H1 (cell line): ENCODE results near the gene IGLL5. TPM values are rescaled to one million over a fixed set of nuclear protein-coding genes. Genes with fewer than 3 reads are reported as not detected.
A peak's percentile ranks its signal among the peaks of the same experiment; 100 is the strongest.

Source experiments
- CTCF ChIA-PET: fragments of 300-600 bp; sonication (Branson Sonifier 250); formaldehyde crosslinking; loops from one replicate; lab custom pipeline; 2021; ENCODE audit not compliant: partially characterized antibody; lab: Charles Lee
- POLR2A ChIA-PET: fragments of 300-600 bp; sonication (Branson Sonifier 250); formaldehyde crosslinking; loops from one replicate; lab custom pipeline; 2021; ENCODE audit warnings: inconsistent platforms; ENCODE audit not compliant: partially characterized antibody; lab: Charles Lee
- DNase-seq, 2 experiments: peaks; one replicate each; pipeline versions ENCODE4 v3.0.0 to v3.0.0-alpha.2; 2010 to 2022; ENCODE audit warnings: low spot score in 2 of 2, low read depth in 1 of 2, mixed read lengths in 1 of 2
- FAIRE-seq: peaks from 2 replicates; lab custom pipeline; 2011; peaks lifted over from hg19 to GRCh38; lab: Jason Lieb, UNC
- H2AFZ ChIP-seq: 2 replicates; pipeline ENCODE4 v1.8.1; 2012; ENCODE audit warnings: low read length, inconsistent platforms
- H2AK5ac ChIP-seq: 2 replicates; pipeline ENCODE4 v1.6.1; 2013; ENCODE audit warnings: low read depth, low read length
- H2BK120ac ChIP-seq: replicated peaks from 2 replicates; pipeline ENCODE3; 2013; ENCODE audit warnings: low read depth, low read length, inconsistent platforms
- H2BK12ac ChIP-seq: 2 replicates; pipeline ENCODE4 v1.6.1; 2013; ENCODE audit warnings: low read depth, low read length
- H2BK15ac ChIP-seq: 2 replicates; pipeline ENCODE4 v1.6.1; 2013; ENCODE audit warnings: low read length
- H2BK20ac ChIP-seq: 2 replicates; pipeline ENCODE4 v1.6.1; 2013; ENCODE audit warnings: low read length
- H2BK5ac ChIP-seq: 2 replicates; pipeline ENCODE4 v1.6.1; 2013; ENCODE audit warnings: low read depth, low read length
- H3K14ac ChIP-seq: 2 replicates; pipeline ENCODE4 v1.6.1; 2013; ENCODE audit warnings: inconsistent platforms; ENCODE audit not compliant: insufficient read length
- H3K18ac ChIP-seq: 2 replicates; pipeline ENCODE4 v1.6.1; 2013; ENCODE audit warnings: low read length; ENCODE audit errors: extremely low read depth
- H3K23ac ChIP-seq: 2 replicates; pipeline ENCODE4 v1.6.1; 2013; ENCODE audit warnings: inconsistent platforms; ENCODE audit not compliant: insufficient read length
- H3K23me2 ChIP-seq: 2 replicates; pipeline ENCODE4 v1.6.1; 2013; ENCODE audit warnings: low read depth, low read length
- H3K27ac ChIP-seq: 2 replicates; pipeline ENCODE4 v1.6.1; 2011; ENCODE audit warnings: low read depth, low read length, inconsistent platforms
- H3K27me3 ChIP-seq, 4 experiments: replicated peaks in 1 of 4; 1 replicate in 1 of 4; 2 replicates in 3 of 4; pipeline versions ENCODE4 v1.6.1 to v1.8.1; 2011 to 2013; ENCODE audit warnings: low read length in 3 of 4, mild to moderate bottlenecking in 3 of 4, inconsistent platforms in 2 of 4, mixed read lengths in 2 of 4, moderate library complexity in 1 of 4; ENCODE audit not compliant: control insufficient read depth in 3 of 4, insufficient read depth in 3 of 4; ENCODE audit errors: extremely low read depth in 1 of 4
- H3K36me3 ChIP-seq, 4 experiments: 2 replicates each; pipeline versions ENCODE4 v1.6.1 to v1.8.1; 2011 to 2013; ENCODE audit warnings: mild to moderate bottlenecking in 4 of 4, low read length in 3 of 4, moderate library complexity in 2 of 4, control low read depth in 1 of 4, inconsistent platforms in 1 of 4; ENCODE audit not compliant: insufficient read depth in 4 of 4, control insufficient read depth in 2 of 4
- H3K4ac ChIP-seq: replicated peaks from 2 replicates; pipeline ENCODE3; 2013; ENCODE audit warnings: low read length, low read depth, mixed read lengths, inconsistent platforms; ENCODE audit not compliant: insufficient read length
- H3K4me1 ChIP-seq, 4 experiments: replicated peaks in 1 of 4; 1 replicate in 1 of 4; 2 replicates in 3 of 4; pipeline versions ENCODE4 v1.6.1 to v1.8.1; 2011 to 2013; ENCODE audit warnings: low read length in 3 of 4, inconsistent platforms in 2 of 4, mixed read lengths in 1 of 4; ENCODE audit not compliant: insufficient read depth in 4 of 4, control insufficient read depth in 3 of 4
- H3K4me2 ChIP-seq, 2 experiments: 2 replicates each; pipeline versions ENCODE4 v1.6.1 to v1.8.1; 2011 to 2013; ENCODE audit warnings: low read depth in 2 of 2, low read length in 2 of 2, control low read depth in 1 of 2, inconsistent platforms in 1 of 2, mild to moderate bottlenecking in 1 of 2; ENCODE audit not compliant: insufficient read depth in 1 of 2
- H3K4me3 ChIP-seq, 4 experiments: fragments of 200-600, 300-600 bp in 1 of 4; sonication (generic), shearing (Covaris generic), sonication (Bioruptor Twin) in 1 of 4; 2 replicates each; pipeline versions ENCODE4 v1.5.1 to v1.8.1; 2011 to 2016; ENCODE audit warnings: low read length in 4 of 4, low read depth in 3 of 4, control low read depth in 2 of 4, inconsistent platforms in 2 of 4, mild to moderate bottlenecking in 2 of 4, mixed read lengths in 1 of 4, moderate library complexity in 1 of 4; ENCODE audit not compliant: insufficient read depth in 2 of 4; ENCODE audit errors: extremely low read depth in 1 of 4
- H3K56ac ChIP-seq: replicated peaks from 2 replicates; pipeline ENCODE3; 2013; ENCODE audit warnings: low read depth, mild to moderate bottlenecking, mixed read lengths, low read length, inconsistent platforms; ENCODE audit not compliant: insufficient read length
- H3K79me1 ChIP-seq: 2 replicates; pipeline ENCODE4 v1.6.1; 2013; ENCODE audit warnings: low read depth, low read length, control low read depth
- H3K79me2 ChIP-seq, 2 experiments: 2 replicates each; pipeline versions ENCODE4 v1.6.1 to v1.8.1; 2012 to 2013; ENCODE audit warnings: low read length in 2 of 2, mild to moderate bottlenecking in 2 of 2, inconsistent platforms in 1 of 2; ENCODE audit not compliant: insufficient read depth in 2 of 2, control insufficient read depth in 1 of 2
- H3K9ac ChIP-seq, 4 experiments: replicated peaks in 1 of 4; 1 replicate in 1 of 4; 2 replicates in 3 of 4; pipeline versions ENCODE4 v1.6.1 to v1.8.1; 2011 to 2013; ENCODE audit warnings: low read depth in 3 of 4, low read length in 3 of 4, control low read depth in 2 of 4, mild to moderate bottlenecking in 2 of 4, moderate library complexity in 2 of 4, inconsistent platforms in 1 of 4; ENCODE audit errors: extremely low read depth in 1 of 4
- H3K9me3 ChIP-seq, 2 experiments: 2 replicates each; pipeline versions ENCODE4 v1.6.1 to v1.8.1; 2012 to 2013; ENCODE audit warnings: mild to moderate bottlenecking in 2 of 2, moderate library complexity in 2 of 2, control low read depth in 1 of 2, inconsistent platforms in 1 of 2, low read depth in 1 of 2, low read length in 1 of 2, mixed read lengths in 1 of 2; ENCODE audit not compliant: insufficient read depth in 2 of 2
- H4K20me1 ChIP-seq, 2 experiments: replicated peaks in 1 of 2; 2 replicates each; pipeline versions ENCODE3 to v1.8.1; 2011 to 2013; ENCODE audit warnings: inconsistent platforms in 2 of 2, low read length in 2 of 2, mild to moderate bottlenecking in 1 of 2; ENCODE audit not compliant: insufficient read depth in 2 of 2, control insufficient read depth in 1 of 2
- H4K5ac ChIP-seq: 2 replicates; pipeline ENCODE4 v1.6.1; 2013; ENCODE audit warnings: low read length, low read depth, mixed read lengths, inconsistent platforms; ENCODE audit not compliant: insufficient read length
- H4K8ac ChIP-seq: 2 replicates; pipeline ENCODE4 v1.8.0; 2013; ENCODE audit warnings: mild to moderate bottlenecking, moderate library complexity, low read length, inconsistent platforms; ENCODE audit not compliant: insufficient read depth; ENCODE audit errors: extremely low read depth
- H4K91ac ChIP-seq: replicated peaks from 2 replicates; pipeline ENCODE3; 2013; ENCODE audit warnings: low read length, mixed read lengths, inconsistent platforms; ENCODE audit not compliant: insufficient read length
- RAD21 ChIP-seq, 2 experiments: IDR thresholded peaks in 1 of 2; conservative IDR thresholded peaks in 1 of 2; 2 replicates each; pipeline ENCODE4 v1.6.1; 2011; ENCODE audit warnings: low read depth in 2 of 2, low read length in 2 of 2, improper control_type of control experiment in 1 of 2, inconsistent platforms in 1 of 2, mild to moderate bottlenecking in 1 of 2, moderate library complexity in 1 of 2
- TCF12 ChIP-seq: IDR thresholded peaks from 2 replicates; pipeline ENCODE4 v1.6.1; 2011; ENCODE audit warnings: low read depth, mild to moderate bottlenecking, low read length
- WGBS, 2 experiments: shearing (Covaris generic) in 1 of 2; methylation state at CpG; one replicate each; pipeline versions ENCODE4 v1.1.6 to v1.1.7; 2013 to 2015; ENCODE audit warnings: low lambda C conversion rate in 2 of 2, mixed read lengths in 2 of 2, inconsistent platforms in 1 of 2, low coverage in 1 of 2, missing lambda C conversion rate in 1 of 2; ENCODE audit not compliant: insufficient replicate concordance in 2 of 2, insufficient coverage in 1 of 2, insufficient read length in 1 of 2; ENCODE audit errors: extremely low coverage in 1 of 2, missing lambda C conversion rate in 1 of 2; 5-methylcytosine and 5-hydroxymethylcytosine counted together
- polyA plus RNA-seq, 7 experiments: library from polyadenylated mRNA; depleted of rRNA in 3 of 7; stranded (reverse) in 5 of 7; unstranded in 2 of 7; fragments of >200 nt in 5 of 7; fragments of 200-250 nt in 2 of 7; gene quantifications; 1 replicate in 5 of 7; 2 replicates in 1 of 7; 4 replicates in 1 of 7; pipeline versions ENCODE4 v1.2.1 to v1.2.3, GENCODE V29; 2011 to 2013; ENCODE audit warnings: missing spikeins in 2 of 7, mixed read lengths in 2 of 7
- total RNA-seq: library from RNA; stranded (reverse); fragmentation: NEBNext Ultra II Directional; extraction: Animal tissue kit (Norgen Biotek cat#: 25700); gene quantifications from 2 replicates; pipeline ENCODE4 v1.2.1, GENCODE V29; 2021
- TF ChIP-seq, protein P1 (sequence below), 3 experiments: IDR thresholded peaks; 1 replicate in 2 of 3; 2 replicates in 1 of 3; pipeline versions ENCODE4 v1.5.1 to v1.6.1; 2011; ENCODE audit warnings: low read length in 3 of 3, mild to moderate bottlenecking in 3 of 3, inconsistent platforms in 2 of 3, low read depth in 1 of 3, moderate library complexity in 1 of 3; ENCODE audit not compliant: insufficient read depth in 1 of 3; ENCODE audit errors: control extremely low read depth in 1 of 3

The IGLL5 gene
- total and polyA plus RNA-seq, 2 of the 8 experiments (the other 6 are each of a cell fraction or from before 2014, with no cell fraction given): not detected

DNA sequence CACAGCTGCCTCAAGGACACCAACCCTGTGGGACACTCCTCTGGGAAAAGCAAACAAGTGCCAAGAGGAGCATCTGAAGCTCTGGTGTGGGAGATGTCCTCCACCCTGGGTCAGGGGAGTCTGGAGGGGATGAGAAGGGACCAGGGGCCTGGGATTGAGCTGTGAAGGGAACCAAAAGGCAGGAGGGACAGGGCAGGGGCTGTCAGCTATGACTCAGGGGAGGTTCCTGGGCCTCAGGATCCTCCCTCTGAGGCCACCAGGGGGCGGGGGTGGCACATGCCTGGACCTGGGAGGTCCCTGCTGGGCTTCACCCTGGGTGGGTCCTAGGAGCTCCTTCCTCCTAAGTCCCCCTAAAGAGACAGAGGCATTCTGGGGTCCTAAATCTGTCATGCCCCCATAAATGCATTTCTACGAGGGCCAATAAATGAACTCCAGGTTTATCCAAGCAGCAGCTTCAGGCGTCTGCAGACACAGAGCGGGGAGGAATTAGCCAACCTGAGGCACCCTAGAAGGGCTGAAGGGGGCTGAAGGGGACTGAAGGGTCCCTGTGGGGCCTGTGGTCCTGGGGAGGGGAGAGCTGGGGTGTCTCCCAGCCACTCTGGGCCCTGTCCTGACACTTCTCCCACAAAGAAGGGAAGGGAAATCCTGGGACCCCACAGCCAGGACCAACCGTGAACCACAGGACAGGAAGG is 31.9 kb upstream of the IGLL5 start:
- Histone ChIP-seq H2BK12ac (no peak overlapping the region), H3K79me2 (no peaks in the 10 kb centered on the region), H2BK20ac (no peak overlapping the region), H2AK5ac (no peak overlapping the region), H3K23ac (no peak overlapping the region), H4K5ac (no peak overlapping the region), H2BK5ac (no peak overlapping the region), H3K79me1 (no peaks in the 10 kb centered on the region), H3K4me3 (no peak overlapping the region), H3K14ac (no peak overlapping the region), H3K36me3 (no peaks in the 10 kb centered on the region), H3K56ac (no peak overlapping the region), H3K18ac (no peak overlapping the region), H4K20me1 (no peaks in the 10 kb centered on the region), H4K8ac (no peak overlapping the region), H3K27ac (no peak overlapping the region), H3K9me3 (peaks cover 15 to 62% of the 10 kb centered on the region in 2 experiments; a peak in 3 of 4 replicates), H3K4ac (no peak overlapping the region), H4K91ac (no peak overlapping the region), H2BK15ac (no peak overlapping the region), H3K27me3 (peaks cover 13 to 45% (median 21%) of the 10 kb centered on the region in 4 experiments), H3K4me1 (no peaks in the 10 kb centered on the region), H3K9ac (no peak overlapping the region), H2BK120ac (no peak overlapping the region), H3K23me2 (no peaks in the 10 kb centered on the region), H2AFZ (no peak overlapping the region), H3K4me2 (no peak overlapping the region)
- FAIRE-seq: no peak
- DNase-seq: peak in 1 of 2 experiments; percentile 73
- 57% methylated on average over 5 of the region's 5 CpGs; no CpG with 5 or more reads in 1 of the 2 experiments for WGBS, 2 experiments
- CTCF ChIA-PET: interaction anchor here (0.9 to 1.1 kb wide), 4 partner anchors 9 to 102 kb away, joined by 3 to 4 read pairs (median 4); no protein-coding TSS in a partner anchor
- POLR2A ChIA-PET: no interaction called here
- no peak for TF ChIP-seq TCF12
- peak; percentile 38 to 54; a peak in 3 of 4 replicates for TF ChIP-seq RAD21 (IDR thresholded peaks at IDR 0.05 in 1 of 2, conservative IDR thresholded peaks at IDR 0.05 in 1 of 2; ENCODE audit: low read depth in 2 of 2, low read length in 2 of 2)
- TF ChIP-seq, protein P1, sequence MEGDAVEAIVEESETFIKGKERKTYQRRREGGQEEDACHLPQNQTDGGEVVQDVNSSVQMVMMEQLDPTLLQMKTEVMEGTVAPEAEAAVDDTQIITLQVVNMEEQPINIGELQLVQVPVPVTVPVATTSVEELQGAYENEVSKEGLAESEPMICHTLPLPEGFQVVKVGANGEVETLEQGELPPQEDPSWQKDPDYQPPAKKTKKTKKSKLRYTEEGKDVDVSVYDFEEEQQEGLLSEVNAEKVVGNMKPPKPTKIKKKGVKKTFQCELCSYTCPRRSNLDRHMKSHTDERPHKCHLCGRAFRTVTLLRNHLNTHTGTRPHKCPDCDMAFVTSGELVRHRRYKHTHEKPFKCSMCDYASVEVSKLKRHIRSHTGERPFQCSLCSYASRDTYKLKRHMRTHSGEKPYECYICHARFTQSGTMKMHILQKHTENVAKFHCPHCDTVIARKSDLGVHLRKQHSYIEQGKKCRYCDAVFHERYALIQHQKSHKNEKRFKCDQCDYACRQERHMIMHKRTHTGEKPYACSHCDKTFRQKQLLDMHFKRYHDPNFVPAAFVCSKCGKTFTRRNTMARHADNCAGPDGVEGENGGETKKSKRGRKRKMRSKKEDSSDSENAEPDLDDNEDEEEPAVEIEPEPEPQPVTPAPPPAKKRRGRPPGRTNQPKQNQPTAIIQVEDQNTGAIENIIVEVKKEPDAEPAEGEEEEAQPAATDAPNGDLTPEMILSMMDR (IDR thresholded peaks at IDR 0.05; ENCODE audit: control extremely low read depth in 1 of 3, insufficient read depth in 1 of 3, low read depth in 1 of 3, low read length in 3 of 3): peak; percentile 33 to 62 (median 60)
